Right lobe of liver (tissue), 4 donors: ENCODE measurements around the gene DCXR.

Source experiments
- POLR2A ChIP-seq: fragments of 450-650 bp; IDR thresholded peaks from one replicate; pipeline ENCODE4 v1.6.1; 2017; ENCODE audit warnings: antibody characterized with exemption, mild to moderate bottlenecking
- TF ChIP-seq, protein P1 (sequence below), 4 donors: fragments of 200-600 bp in 3 of 4; fragments of 450-650 bp in 1 of 4; IDR thresholded peaks; one replicate each; pipeline versions ENCODE4 v1.5.1 to v1.8.0; 2016 to 2022; ENCODE audit warnings: antibody characterized with exemption in 4 of 4, mild to moderate bottlenecking in 2 of 4
- donor health status: DM: no; HTN: no; CAD: no.
- donor health status: DM: no; HTN: no; CAD: no.
- donor health status: DM: no; HTN: yes; CAD: no.

DNA sequence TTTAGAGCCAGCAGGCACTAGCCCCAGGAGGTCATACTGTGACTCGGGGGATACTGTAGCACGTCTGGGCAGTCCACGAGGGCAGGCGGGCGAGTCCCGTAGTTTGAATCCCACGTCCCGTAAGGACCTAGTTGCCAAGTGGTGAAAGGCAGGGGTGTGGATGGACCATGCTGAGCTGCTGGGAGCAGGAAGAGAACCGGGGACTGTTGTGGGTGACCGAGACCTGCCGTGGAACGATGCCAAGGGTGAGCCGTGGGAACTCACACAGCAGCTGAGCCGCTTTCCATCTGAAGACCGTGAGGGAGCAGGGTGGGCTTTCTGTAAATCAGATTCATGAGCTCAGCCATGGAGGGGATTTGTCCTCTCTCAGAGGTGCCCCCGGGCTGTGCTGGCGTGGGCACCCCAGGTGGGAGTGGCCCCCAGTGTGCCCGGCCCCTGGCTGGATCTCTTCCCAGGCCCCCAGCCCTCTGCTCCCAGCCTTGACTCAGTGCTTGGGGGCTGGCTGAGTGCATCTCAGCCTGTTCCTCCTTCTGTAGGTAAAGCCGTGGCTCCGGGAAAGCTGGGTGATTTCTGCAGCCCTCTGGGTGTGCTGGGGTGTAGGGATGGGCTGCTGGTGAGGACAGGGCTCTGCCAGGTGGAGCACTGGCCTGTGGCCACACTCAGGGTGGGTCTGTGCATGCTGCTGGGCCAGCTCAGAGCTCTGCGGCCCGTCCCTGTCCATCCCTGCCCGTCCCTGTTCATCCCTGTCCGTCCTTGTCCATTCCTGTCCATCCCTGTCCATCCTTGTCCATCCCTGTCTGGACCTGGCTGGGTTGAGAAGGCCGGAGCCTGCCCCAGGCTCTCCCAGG lies 46.4 kb downstream of the DCXR start:
- TF ChIP-seq, protein P1, sequence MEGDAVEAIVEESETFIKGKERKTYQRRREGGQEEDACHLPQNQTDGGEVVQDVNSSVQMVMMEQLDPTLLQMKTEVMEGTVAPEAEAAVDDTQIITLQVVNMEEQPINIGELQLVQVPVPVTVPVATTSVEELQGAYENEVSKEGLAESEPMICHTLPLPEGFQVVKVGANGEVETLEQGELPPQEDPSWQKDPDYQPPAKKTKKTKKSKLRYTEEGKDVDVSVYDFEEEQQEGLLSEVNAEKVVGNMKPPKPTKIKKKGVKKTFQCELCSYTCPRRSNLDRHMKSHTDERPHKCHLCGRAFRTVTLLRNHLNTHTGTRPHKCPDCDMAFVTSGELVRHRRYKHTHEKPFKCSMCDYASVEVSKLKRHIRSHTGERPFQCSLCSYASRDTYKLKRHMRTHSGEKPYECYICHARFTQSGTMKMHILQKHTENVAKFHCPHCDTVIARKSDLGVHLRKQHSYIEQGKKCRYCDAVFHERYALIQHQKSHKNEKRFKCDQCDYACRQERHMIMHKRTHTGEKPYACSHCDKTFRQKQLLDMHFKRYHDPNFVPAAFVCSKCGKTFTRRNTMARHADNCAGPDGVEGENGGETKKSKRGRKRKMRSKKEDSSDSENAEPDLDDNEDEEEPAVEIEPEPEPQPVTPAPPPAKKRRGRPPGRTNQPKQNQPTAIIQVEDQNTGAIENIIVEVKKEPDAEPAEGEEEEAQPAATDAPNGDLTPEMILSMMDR (IDR thresholded peaks at IDR 0.05), result no peak
- no peak for TF ChIP-seq POLR2A
